Measurements from ENCODE around the gene GALP. TPM values are rescaled to one million over a fixed set of nuclear protein-coding genes. Genes with fewer than 3 reads are reported as not detected.

The GALP gene
- total RNA-seq, 1 donor from 2014 or later: not detected

DNA sequence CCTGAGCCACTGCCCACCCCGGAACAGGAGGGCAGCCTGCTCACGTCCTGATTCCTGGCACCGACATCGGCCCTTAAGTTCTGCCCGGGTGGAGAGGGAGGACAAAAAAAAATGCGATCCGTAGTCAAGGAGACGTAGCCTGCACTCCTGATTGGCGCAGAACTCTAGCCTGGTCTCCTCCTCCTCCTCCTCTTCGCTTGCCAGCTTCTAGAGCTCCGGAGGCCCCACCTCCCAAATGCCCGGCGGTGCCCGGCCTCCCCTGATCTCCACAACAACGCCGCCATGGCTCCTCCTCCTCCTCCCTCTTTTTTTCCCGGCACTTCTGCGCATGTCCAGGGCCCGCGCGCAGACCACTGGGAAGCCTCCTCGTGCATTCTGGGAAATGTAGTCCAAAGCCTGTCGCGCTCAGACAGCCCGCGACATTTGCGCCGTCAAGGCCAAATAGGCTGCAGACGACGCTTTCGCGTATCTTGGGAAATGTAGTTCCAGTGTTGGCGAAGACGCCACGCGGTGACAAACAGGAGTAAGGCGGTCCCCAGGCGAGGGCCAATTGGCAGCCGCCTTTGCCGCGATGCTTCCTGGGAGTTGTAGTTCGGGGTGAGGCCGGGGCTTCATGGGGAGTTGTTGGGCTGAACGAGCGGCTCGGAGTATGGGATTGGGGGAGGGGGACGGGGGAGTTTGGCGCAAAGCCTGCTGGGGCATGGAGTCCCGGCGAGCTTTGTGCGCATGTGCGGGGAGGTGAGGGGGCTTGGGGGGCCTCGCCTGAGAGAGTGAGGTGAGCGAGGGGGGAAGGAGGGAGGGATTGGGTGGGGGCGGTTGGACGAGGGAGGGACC lies 35.0 kb upstream of the GALP start, which contains the start of gene ZNF444:
ZNF444 (plus strand) TSS at position 705 of the 834 bp plus-strand sequence. CDS start 5,625 bp downstream, outside the sequence.
- no peak for FAIRE-seq

GRCh38 chr19:56141417-56141993 lies 34.3 kb upstream of the GALP start:
- DNase-seq (ENCODE audit: low read depth) (no peak), FAIRE-seq (no peak)
- no peaks in the 10 kb centered on the region for H3K27me3 ChIP-seq (ENCODE audit: control insufficient read depth, insufficient read depth, low read length)
- H3K36me3 ChIP-seq (ENCODE audit: control insufficient read depth, insufficient read depth, low read length): peaks cover 3% of the 10 kb centered on the region
- H3K4me3 ChIP-seq (ENCODE audit: low read depth, low read length): peak overlapping the region; percentile 70
- TF ChIP-seq, protein P1, sequence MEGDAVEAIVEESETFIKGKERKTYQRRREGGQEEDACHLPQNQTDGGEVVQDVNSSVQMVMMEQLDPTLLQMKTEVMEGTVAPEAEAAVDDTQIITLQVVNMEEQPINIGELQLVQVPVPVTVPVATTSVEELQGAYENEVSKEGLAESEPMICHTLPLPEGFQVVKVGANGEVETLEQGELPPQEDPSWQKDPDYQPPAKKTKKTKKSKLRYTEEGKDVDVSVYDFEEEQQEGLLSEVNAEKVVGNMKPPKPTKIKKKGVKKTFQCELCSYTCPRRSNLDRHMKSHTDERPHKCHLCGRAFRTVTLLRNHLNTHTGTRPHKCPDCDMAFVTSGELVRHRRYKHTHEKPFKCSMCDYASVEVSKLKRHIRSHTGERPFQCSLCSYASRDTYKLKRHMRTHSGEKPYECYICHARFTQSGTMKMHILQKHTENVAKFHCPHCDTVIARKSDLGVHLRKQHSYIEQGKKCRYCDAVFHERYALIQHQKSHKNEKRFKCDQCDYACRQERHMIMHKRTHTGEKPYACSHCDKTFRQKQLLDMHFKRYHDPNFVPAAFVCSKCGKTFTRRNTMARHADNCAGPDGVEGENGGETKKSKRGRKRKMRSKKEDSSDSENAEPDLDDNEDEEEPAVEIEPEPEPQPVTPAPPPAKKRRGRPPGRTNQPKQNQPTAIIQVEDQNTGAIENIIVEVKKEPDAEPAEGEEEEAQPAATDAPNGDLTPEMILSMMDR (IDR thresholded peaks at IDR 0.05; ENCODE audit: insufficient read depth, low read length, severe bottlenecking): no peak

More for the DNA sequence above, 35.0 kb upstream of the GALP start, which contains the start of gene ZNF444:
- peak within 1 kb of the TSS; percentile 70 for H3K4me3 ChIP-seq (ENCODE audit: low read depth, low read length)
- peak; percentile 95 for DNase-seq (ENCODE audit: low read depth)
- H3K36me3 ChIP-seq (ENCODE audit: control insufficient read depth, insufficient read depth, low read length): peaks cover 3% of the 10 kb centered on the region
- TF ChIP-seq, protein P1 (IDR thresholded peaks at IDR 0.05; ENCODE audit: insufficient read depth, low read length, severe bottlenecking): no peak
- no peaks in the 10 kb centered on the region for H3K27me3 ChIP-seq (ENCODE audit: control insufficient read depth, insufficient read depth, low read length)

- peak overlapping the region; percentile 70 for H3K4me3 ChIP-seq (ENCODE audit: low read depth, low read length)
- H3K36me3 ChIP-seq (ENCODE audit: control insufficient read depth, insufficient read depth, low read length): peaks cover 4% of the 10 kb centered on the region
- TF ChIP-seq, protein P1 (IDR thresholded peaks at IDR 0.05; ENCODE audit: insufficient read depth, low read length, severe bottlenecking): no peak
- H3K27me3 ChIP-seq (ENCODE audit: control insufficient read depth, insufficient read depth, low read length): no peaks in the 10 kb centered on the region
- FAIRE-seq (no peak), DNase-seq (ENCODE audit: low read depth) (no peak)
Measured at GRCh38 chr19:56142087-56142787, 33.6 kb upstream of the GALP start.

- Histone ChIP-seq H3K36me3 (ENCODE audit: control insufficient read depth, insufficient read depth, low read length) (peaks cover 9% of the 10 kb centered on the region), H3K27me3 (ENCODE audit: control insufficient read depth, insufficient read depth, low read length) (no peaks in the 10 kb centered on the region), H3K4me3 (ENCODE audit: low read depth, low read length) (no peak overlapping the region)
- FAIRE-seq (no peak), DNase-seq (ENCODE audit: low read depth) (no peak)
- TF ChIP-seq, protein P1 (IDR thresholded peaks at IDR 0.05; ENCODE audit: insufficient read depth, low read length, severe bottlenecking): no peak
Measured at GRCh38 chr19:56142897-56143434, 32.8 kb upstream of the GALP start.

DNA sequence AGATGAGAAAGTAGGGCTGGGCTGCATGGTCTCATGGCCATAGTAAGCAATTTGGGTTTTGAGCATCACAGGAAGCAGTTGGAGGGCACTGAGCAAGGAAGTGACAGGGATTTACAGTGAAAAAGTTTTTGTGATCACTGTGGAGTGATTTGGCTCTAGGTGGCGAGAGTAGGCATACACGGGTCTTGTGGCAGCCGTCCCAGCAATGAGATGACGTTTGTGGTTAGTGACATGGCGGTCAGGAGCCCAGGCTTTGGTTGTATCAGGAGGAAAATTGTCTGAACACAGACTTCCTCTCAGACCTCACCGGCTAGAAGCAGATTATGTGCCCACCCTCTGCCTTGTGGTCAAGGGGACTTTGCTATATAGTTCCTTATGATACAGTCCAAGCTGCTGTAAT lies 31.4 kb upstream of the GALP start:
- TF ChIP-seq, protein P1 (IDR thresholded peaks at IDR 0.05; ENCODE audit: insufficient read depth, low read length, severe bottlenecking): no peak
- no peak overlapping the region for H3K4me3 ChIP-seq (ENCODE audit: low read depth, low read length)
- H3K27me3 ChIP-seq (ENCODE audit: control insufficient read depth, insufficient read depth, low read length): no peaks in the 10 kb centered on the region
- peaks cover 12% of the 10 kb centered on the region for H3K36me3 ChIP-seq (ENCODE audit: control insufficient read depth, insufficient read depth, low read length)
- DNase-seq (ENCODE audit: low read depth) (no peak), FAIRE-seq (no peak)

Data from bronchial epithelial cell (primary cell).